ENCODE results near the gene MRFAP1.

MRFAP1 gene

GRCh38 chr4:6657242-6658208, 17.0 kb downstream of the MRFAP1 start:
- no peak overlapping the region for H3K27ac ChIP-seq (replicated peaks)
- TF ChIP-seq GABPA (IDR thresholded peaks at IDR 0.05; ENCODE audit: low read depth) (no peak), SPI1 (IDR thresholded peaks at IDR 0.05; ENCODE audit: borderline replicate concordance, low read depth) (no peak), POLR2AphosphoS5 (IDR thresholded peaks at IDR 0.05; ENCODE audit: low read depth) (no peak)
- TF ChIP-seq, protein P1, sequence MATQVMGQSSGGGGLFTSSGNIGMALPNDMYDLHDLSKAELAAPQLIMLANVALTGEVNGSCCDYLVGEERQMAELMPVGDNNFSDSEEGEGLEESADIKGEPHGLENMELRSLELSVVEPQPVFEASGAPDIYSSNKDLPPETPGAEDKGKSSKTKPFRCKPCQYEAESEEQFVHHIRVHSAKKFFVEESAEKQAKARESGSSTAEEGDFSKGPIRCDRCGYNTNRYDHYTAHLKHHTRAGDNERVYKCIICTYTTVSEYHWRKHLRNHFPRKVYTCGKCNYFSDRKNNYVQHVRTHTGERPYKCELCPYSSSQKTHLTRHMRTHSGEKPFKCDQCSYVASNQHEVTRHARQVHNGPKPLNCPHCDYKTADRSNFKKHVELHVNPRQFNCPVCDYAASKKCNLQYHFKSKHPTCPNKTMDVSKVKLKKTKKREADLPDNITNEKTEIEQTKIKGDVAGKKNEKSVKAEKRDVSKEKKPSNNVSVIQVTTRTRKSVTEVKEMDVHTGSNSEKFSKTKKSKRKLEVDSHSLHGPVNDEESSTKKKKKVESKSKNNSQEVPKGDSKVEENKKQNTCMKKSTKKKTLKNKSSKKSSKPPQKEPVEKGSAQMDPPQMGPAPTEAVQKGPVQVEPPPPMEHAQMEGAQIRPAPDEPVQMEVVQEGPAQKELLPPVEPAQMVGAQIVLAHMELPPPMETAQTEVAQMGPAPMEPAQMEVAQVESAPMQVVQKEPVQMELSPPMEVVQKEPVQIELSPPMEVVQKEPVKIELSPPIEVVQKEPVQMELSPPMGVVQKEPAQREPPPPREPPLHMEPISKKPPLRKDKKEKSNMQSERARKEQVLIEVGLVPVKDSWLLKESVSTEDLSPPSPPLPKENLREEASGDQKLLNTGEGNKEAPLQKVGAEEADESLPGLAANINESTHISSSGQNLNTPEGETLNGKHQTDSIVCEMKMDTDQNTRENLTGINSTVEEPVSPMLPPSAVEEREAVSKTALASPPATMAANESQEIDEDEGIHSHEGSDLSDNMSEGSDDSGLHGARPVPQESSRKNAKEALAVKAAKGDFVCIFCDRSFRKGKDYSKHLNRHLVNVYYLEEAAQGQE (IDR thresholded peaks at IDR 0.05; ENCODE audit: insufficient replicate concordance, low read depth), result no peak
- TF ChIP-seq, protein P2, sequence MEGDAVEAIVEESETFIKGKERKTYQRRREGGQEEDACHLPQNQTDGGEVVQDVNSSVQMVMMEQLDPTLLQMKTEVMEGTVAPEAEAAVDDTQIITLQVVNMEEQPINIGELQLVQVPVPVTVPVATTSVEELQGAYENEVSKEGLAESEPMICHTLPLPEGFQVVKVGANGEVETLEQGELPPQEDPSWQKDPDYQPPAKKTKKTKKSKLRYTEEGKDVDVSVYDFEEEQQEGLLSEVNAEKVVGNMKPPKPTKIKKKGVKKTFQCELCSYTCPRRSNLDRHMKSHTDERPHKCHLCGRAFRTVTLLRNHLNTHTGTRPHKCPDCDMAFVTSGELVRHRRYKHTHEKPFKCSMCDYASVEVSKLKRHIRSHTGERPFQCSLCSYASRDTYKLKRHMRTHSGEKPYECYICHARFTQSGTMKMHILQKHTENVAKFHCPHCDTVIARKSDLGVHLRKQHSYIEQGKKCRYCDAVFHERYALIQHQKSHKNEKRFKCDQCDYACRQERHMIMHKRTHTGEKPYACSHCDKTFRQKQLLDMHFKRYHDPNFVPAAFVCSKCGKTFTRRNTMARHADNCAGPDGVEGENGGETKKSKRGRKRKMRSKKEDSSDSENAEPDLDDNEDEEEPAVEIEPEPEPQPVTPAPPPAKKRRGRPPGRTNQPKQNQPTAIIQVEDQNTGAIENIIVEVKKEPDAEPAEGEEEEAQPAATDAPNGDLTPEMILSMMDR (IDR thresholded peaks at IDR 0.05; ENCODE audit: insufficient read depth, low read length), result no peak
- no peak for DNase-seq (ENCODE audit: low read depth in 1 of 2, low spot score in 1 of 2)
- H3K27me3 ChIP-seq (ENCODE audit: insufficient read depth, poor library complexity, severe bottlenecking), result no peaks in the 10 kb centered on the region
- H3K4me3 ChIP-seq (replicated peaks; ENCODE audit: insufficient read depth, low read length), result no peak overlapping the region

- DNase-seq (ENCODE audit: low read depth in 1 of 2, low spot score in 1 of 2), result no peak
- Histone ChIP-seq H3K27ac (replicated peaks) (no peak overlapping the region), H3K4me3 (replicated peaks; ENCODE audit: insufficient read depth, low read length) (no peak overlapping the region), H3K27me3 (ENCODE audit: insufficient read depth, poor library complexity, severe bottlenecking) (no peaks in the 10 kb centered on the region)
- TF ChIP-seq SPI1 (IDR thresholded peaks at IDR 0.05; ENCODE audit: borderline replicate concordance, low read depth), result no peak
- no peak for TF ChIP-seq GABPA (IDR thresholded peaks at IDR 0.05; ENCODE audit: low read depth)
These were observed 17.7 kb downstream of the MRFAP1 start for GRCh38 chr4:6658209-6658595.

DNA sequence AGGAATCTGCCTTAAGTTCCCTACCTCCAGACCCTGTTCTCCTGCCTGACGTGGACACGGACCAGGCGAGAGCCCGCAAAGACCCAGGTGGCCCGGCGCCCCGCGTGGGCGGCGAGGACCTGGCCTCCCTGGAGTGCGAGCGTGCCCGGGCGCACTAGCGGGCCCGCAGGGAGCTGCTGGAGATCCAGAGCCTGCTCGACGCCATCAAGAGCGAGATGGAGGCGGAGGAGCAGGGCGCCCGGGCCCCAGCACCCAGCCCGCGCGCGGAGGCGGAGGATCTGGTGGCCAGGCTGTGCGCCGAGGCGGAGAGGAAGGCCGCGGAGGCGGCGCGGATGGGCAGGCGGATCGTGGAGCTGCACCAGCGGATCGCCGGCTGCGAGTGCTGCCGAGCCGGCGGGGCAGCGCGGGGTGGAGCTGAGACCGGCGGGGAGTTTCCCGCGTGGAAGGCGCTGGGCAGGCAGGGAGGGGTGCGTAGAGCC, 18.2 kb downstream of the MRFAP1 start:
- TF ChIP-seq, protein P1 (IDR thresholded peaks at IDR 0.05; ENCODE audit: insufficient replicate concordance, low read depth), result no peak
- TF ChIP-seq POLR2AphosphoS5 (IDR thresholded peaks at IDR 0.05; ENCODE audit: low read depth) (no peak), SPI1 (IDR thresholded peaks at IDR 0.05; ENCODE audit: borderline replicate concordance, low read depth) (no peak), GABPA (IDR thresholded peaks at IDR 0.05; ENCODE audit: low read depth) (no peak)
- TF ChIP-seq, protein P2 (IDR thresholded peaks at IDR 0.05; ENCODE audit: insufficient read depth, low read length), result no peak
- DNase-seq (ENCODE audit: low read depth in 1 of 2, low spot score in 1 of 2), result no peak
- Histone ChIP-seq H3K27me3 (ENCODE audit: insufficient read depth, poor library complexity, severe bottlenecking) (no peaks in the 10 kb centered on the region), H3K27ac (replicated peaks) (no peak overlapping the region), H3K4me3 (replicated peaks; ENCODE audit: insufficient read depth, low read length) (no peak overlapping the region)

DNA sequence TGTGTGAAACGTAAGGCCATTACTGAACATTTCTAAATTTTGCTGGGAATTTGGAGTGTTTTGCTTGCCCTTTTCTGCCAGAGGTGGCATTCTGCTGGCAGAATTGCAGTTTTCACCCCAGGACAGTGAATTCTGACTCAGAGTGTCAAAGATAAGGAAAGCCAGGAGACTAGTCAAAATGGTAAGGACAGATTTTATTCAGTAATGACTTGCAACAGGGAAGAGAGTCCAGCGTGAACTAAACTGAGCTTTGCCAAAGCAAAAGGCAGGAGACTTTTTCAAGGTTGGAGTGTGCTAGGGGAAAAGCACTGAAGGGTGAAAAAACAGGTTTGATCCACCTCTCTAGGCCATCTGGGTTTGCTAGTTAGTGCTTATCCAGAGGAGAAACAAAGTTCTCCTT, 19.4 kb downstream of the MRFAP1 start:
- Histone ChIP-seq H3K4me3 (replicated peaks; ENCODE audit: insufficient read depth, low read length) (no peak overlapping the region), H3K27me3 (ENCODE audit: insufficient read depth, poor library complexity, severe bottlenecking) (no peaks in the 10 kb centered on the region), H3K27ac (replicated peaks) (no peak overlapping the region)
- DNase-seq (ENCODE audit: low read depth in 1 of 2, low spot score in 1 of 2), result no peak
- TF ChIP-seq SPI1 (IDR thresholded peaks at IDR 0.05; ENCODE audit: borderline replicate concordance, low read depth), result no peak
- TF ChIP-seq POLR2AphosphoS5 (IDR thresholded peaks at IDR 0.05; ENCODE audit: low read depth), result no peak
- TF ChIP-seq, protein P2 (IDR thresholded peaks at IDR 0.05; ENCODE audit: insufficient read depth, low read length), result no peak
- TF ChIP-seq GABPA (IDR thresholded peaks at IDR 0.05; ENCODE audit: low read depth), result no peak
- TF ChIP-seq, protein P1 (IDR thresholded peaks at IDR 0.05; ENCODE audit: insufficient replicate concordance, low read depth), result no peak

All from HL-60 (cell line).